Measurements from ENCODE around the gene PRKCH.

The PRKCH gene

DNA sequence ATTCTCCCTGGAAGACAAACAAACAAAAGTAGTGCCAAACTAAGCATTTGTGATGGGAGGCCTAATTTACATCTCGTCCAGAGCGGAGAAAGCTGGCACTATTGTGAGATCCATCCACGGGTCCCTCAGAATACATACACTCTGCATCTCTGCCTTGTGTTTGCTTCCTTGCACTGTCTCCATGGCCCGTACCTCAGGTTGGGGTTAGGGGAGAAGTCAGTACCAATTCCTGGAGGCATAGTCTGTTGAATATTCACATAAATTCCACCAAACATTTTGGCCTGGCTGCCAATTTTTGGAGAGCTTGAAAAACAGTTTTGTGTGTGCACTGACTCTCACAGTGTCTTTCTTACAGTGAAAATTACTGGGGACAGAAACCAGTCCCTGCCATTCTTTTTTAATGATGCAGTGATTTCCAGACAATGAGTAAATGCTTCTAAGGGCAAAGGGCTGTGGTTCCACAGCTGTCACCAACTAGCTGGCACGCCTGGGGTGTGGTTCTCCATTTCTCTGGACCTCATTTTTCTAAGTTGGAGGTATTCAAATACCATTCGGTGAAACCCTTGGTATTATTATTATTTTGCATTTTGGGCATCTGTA, 254.3 kb downstream of the PRKCH start:
- H3K4me1 ChIP-seq (ENCODE audit: control insufficient read depth, low read depth, low read length): peaks cover 6% of the 10 kb centered on the region
- no peaks in the 10 kb centered on the region for H3K27me3 ChIP-seq (ENCODE audit: control insufficient read depth, insufficient read depth, low read length)
- H3K27ac ChIP-seq (ENCODE audit: low read length): no peak overlapping the region
- no peak overlapping the region for H3K4me3 ChIP-seq (ENCODE audit: low read length)
- no peak overlapping the region for H3K9ac ChIP-seq (ENCODE audit: low read length)
- no peaks in the 10 kb centered on the region for H3K9me3 ChIP-seq (ENCODE audit: control insufficient read depth, low read depth, low read length)
- H3K36me3 ChIP-seq (ENCODE audit: control insufficient read depth, low read depth, low read length): no peaks in the 10 kb centered on the region

GRCh38 chr14:61577506-61577931, 256.1 kb downstream of the PRKCH start:
- Histone ChIP-seq H3K9ac (ENCODE audit: low read length) (no peak overlapping the region), H3K9me3 (ENCODE audit: control insufficient read depth, low read depth, low read length) (no peaks in the 10 kb centered on the region), H3K4me3 (ENCODE audit: low read length) (no peak overlapping the region), H3K27me3 (ENCODE audit: control insufficient read depth, insufficient read depth, low read length) (no peaks in the 10 kb centered on the region), H3K36me3 (ENCODE audit: control insufficient read depth, low read depth, low read length) (no peaks in the 10 kb centered on the region), H3K4me1 (ENCODE audit: control insufficient read depth, low read depth, low read length) (peaks cover 6% of the 10 kb centered on the region), H3K27ac (ENCODE audit: low read length) (no peak overlapping the region)

- H3K27ac ChIP-seq (ENCODE audit: low read length): no peak overlapping the region
- H3K36me3 ChIP-seq (ENCODE audit: control insufficient read depth, low read depth, low read length): no peaks in the 10 kb centered on the region
Observed at GRCh38 chr14:61578745-61579144, 257.4 kb downstream of the PRKCH start.

DNA sequence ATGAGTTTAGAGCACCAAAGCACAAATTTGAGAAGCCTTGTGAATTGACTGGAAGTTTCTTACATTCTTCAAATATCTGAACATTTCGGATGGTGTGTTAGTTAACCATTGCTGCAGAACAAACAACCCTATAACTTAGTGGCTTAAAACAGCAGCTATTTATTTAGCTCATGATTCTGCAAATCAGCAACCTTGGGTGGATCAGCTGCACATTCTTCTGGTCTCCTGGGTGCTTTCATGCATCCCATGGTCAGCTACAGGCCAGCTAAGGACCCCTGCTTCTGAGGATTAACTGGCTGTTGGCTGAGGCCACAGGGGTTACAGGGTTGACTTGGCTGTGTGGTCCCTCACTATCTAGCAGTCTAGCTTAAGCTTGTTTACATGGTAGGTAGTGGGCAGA, 260.0 kb downstream of the PRKCH start:
- no peak overlapping the region for H3K27ac ChIP-seq (ENCODE audit: low read length)

More at GRCh38 chr14:61578745-61579144, 257.4 kb downstream of the PRKCH start:
- peaks cover 5% of the 10 kb centered on the region for H3K4me1 ChIP-seq (ENCODE audit: control insufficient read depth, low read depth, low read length)
- no peak overlapping the region for H3K9ac ChIP-seq (ENCODE audit: low read length)
- no peaks in the 10 kb centered on the region for H3K9me3 ChIP-seq (ENCODE audit: control insufficient read depth, low read depth, low read length)
- H3K27me3 ChIP-seq (ENCODE audit: control insufficient read depth, insufficient read depth, low read length): no peaks in the 10 kb centered on the region
- no peak overlapping the region for H3K4me3 ChIP-seq (ENCODE audit: low read length)

DNA sequence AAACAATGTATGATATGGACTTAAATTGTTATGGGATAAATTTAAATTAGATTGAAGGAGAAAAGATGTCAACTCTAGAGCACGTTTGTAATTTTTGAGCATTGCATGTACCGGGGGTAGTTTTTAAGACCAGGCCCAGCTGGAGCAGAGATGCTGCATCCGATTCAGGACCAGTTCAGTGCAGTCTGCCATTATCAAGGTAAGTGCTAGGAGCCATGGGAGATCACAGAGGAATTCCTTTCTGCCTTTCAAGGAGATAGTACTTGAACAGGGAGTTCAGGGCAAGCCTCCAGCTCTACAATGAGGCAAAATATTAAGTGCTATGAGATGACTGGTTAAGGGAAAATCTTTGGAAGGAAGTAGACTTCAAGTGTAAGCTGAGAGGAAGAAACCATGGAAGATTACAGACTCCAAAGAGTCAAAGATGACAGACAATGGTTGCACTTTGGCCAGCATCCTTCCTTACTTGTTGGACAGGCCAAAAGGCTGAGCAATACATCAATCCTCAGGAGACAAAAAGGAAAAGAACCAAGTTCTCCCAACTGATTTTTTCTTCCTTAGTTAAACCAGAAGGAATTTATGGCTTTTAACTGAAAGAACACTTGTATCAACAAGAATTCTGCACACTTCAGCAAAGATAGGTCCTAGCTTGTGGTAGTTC, 260.7 kb downstream of the PRKCH start:
- Histone ChIP-seq H3K4me3 (ENCODE audit: low read length) (no peak overlapping the region), H3K27ac (ENCODE audit: low read length) (no peak overlapping the region), H3K4me1 (ENCODE audit: control insufficient read depth, low read depth, low read length) (no peaks in the 10 kb centered on the region), H3K27me3 (ENCODE audit: control insufficient read depth, insufficient read depth, low read length) (no peaks in the 10 kb centered on the region), H3K9me3 (ENCODE audit: control insufficient read depth, low read depth, low read length) (no peaks in the 10 kb centered on the region), H3K9ac (ENCODE audit: low read length) (no peak overlapping the region), H3K36me3 (ENCODE audit: control insufficient read depth, low read depth, low read length) (no peaks in the 10 kb centered on the region)

More for the DNA sequence above, 260.0 kb downstream of the PRKCH start:
- Histone ChIP-seq H3K9ac (ENCODE audit: low read length) (no peak overlapping the region), H3K27me3 (ENCODE audit: control insufficient read depth, insufficient read depth, low read length) (no peaks in the 10 kb centered on the region), H3K4me3 (ENCODE audit: low read length) (no peak overlapping the region), H3K9me3 (ENCODE audit: control insufficient read depth, low read depth, low read length) (no peaks in the 10 kb centered on the region), H3K36me3 (ENCODE audit: control insufficient read depth, low read depth, low read length) (no peaks in the 10 kb centered on the region), H3K4me1 (ENCODE audit: control insufficient read depth, low read depth, low read length) (no peaks in the 10 kb centered on the region)

GRCh38 chr14:61582815-61583214, 261.4 kb downstream of the PRKCH start:
- Histone ChIP-seq H3K27ac (ENCODE audit: low read length) (no peak overlapping the region), H3K27me3 (ENCODE audit: control insufficient read depth, insufficient read depth, low read length) (no peaks in the 10 kb centered on the region), H3K4me3 (ENCODE audit: low read length) (no peak overlapping the region), H3K9me3 (ENCODE audit: control insufficient read depth, low read depth, low read length) (no peaks in the 10 kb centered on the region), H3K36me3 (ENCODE audit: control insufficient read depth, low read depth, low read length) (no peaks in the 10 kb centered on the region), H3K9ac (ENCODE audit: low read length) (no peak overlapping the region), H3K4me1 (ENCODE audit: control insufficient read depth, low read depth, low read length) (no peaks in the 10 kb centered on the region)

GRCh38 chr14:61584331-61584741, 263.0 kb downstream of the PRKCH start:
- no peaks in the 10 kb centered on the region for H3K27me3 ChIP-seq (ENCODE audit: control insufficient read depth, insufficient read depth, low read length)
- no peaks in the 10 kb centered on the region for H3K4me1 ChIP-seq (ENCODE audit: control insufficient read depth, low read depth, low read length)
- H3K27ac ChIP-seq (ENCODE audit: low read length): no peak overlapping the region
- H3K9me3 ChIP-seq (ENCODE audit: control insufficient read depth, low read depth, low read length): no peaks in the 10 kb centered on the region
- H3K4me3 ChIP-seq (ENCODE audit: low read length): no peak overlapping the region
- no peak overlapping the region for H3K9ac ChIP-seq (ENCODE audit: low read length)
- no peaks in the 10 kb centered on the region for H3K36me3 ChIP-seq (ENCODE audit: control insufficient read depth, low read depth, low read length)

GRCh38 chr14:61585598-61586543, 264.5 kb downstream of the PRKCH start:
- Histone ChIP-seq H3K9ac (ENCODE audit: low read length) (no peak overlapping the region), H3K27me3 (ENCODE audit: control insufficient read depth, insufficient read depth, low read length) (no peaks in the 10 kb centered on the region), H3K9me3 (ENCODE audit: control insufficient read depth, low read depth, low read length) (no peaks in the 10 kb centered on the region), H3K36me3 (ENCODE audit: control insufficient read depth, low read depth, low read length) (no peaks in the 10 kb centered on the region), H3K4me3 (ENCODE audit: low read length) (no peak overlapping the region), H3K27ac (ENCODE audit: low read length) (no peak overlapping the region), H3K4me1 (ENCODE audit: control insufficient read depth, low read depth, low read length) (peaks cover 3% of the 10 kb centered on the region)

DNA sequence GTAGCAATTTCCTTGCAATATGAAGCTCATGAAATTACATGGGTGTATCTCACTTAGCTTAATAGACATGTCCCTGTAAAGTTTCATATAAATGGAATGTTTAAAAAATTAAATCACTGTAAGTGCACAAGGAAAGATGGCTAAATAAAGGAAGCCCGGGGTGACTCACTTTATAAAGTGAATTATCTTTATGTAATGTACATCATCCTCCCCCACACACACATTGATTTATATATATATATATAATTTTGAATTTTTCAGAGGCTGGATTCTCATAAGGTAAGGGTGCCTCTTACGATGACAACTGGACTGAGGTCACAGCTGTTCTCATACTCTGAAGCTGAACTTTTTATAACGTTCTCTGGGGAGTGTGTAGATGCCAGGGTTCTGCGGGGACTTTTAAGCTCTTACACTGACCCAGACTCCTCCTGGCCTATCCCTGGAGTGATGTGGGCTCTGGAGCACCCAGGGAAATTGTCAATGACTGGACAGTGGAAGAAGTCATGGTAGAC, 265.2 kb downstream of the PRKCH start:
- Histone ChIP-seq H3K27ac (ENCODE audit: low read length) (no peak overlapping the region), H3K9me3 (ENCODE audit: control insufficient read depth, low read depth, low read length) (no peaks in the 10 kb centered on the region), H3K4me3 (ENCODE audit: low read length) (no peak overlapping the region), H3K4me1 (ENCODE audit: control insufficient read depth, low read depth, low read length) (peaks cover 3% of the 10 kb centered on the region), H3K36me3 (ENCODE audit: control insufficient read depth, low read depth, low read length) (no peaks in the 10 kb centered on the region), H3K27me3 (ENCODE audit: control insufficient read depth, insufficient read depth, low read length) (no peaks in the 10 kb centered on the region), H3K9ac (ENCODE audit: low read length) (no peak overlapping the region)

DNA sequence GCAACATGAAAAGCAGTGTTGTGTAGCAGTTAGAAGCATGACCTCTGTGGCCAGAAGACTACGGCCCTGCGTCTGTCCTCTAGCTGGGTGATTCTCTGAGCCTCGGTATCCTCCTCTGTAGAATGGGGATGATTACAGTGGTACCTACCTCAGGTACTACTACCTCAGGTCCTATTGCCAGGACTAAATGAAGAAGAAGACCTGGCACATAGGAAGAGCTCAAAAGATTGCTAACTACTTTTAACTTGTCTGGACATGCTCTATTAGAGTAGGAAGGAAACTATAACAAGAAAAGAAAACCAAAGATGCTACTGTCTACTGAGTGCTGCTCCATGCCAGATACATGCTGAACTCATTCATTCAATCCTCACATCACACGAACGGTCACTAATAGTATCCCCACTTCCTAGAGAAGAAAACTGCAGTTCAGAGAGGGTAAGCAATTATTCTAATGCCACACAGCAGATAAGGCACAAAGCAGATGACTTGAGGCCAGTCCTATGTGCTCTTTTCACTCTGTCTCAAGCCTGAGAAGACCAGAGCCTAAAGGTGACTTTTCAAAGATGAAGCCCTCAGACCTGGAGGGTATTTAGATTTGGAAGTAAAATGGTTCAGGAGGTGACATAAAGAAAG, 265.8 kb downstream of the PRKCH start:
- no peak overlapping the region for H3K27ac ChIP-seq (ENCODE audit: low read length)
- peaks cover 3% of the 10 kb centered on the region for H3K4me1 ChIP-seq (ENCODE audit: control insufficient read depth, low read depth, low read length)
- H3K9ac ChIP-seq (ENCODE audit: low read length): no peak overlapping the region
- H3K27me3 ChIP-seq (ENCODE audit: control insufficient read depth, insufficient read depth, low read length): no peaks in the 10 kb centered on the region
- no peaks in the 10 kb centered on the region for H3K36me3 ChIP-seq (ENCODE audit: control insufficient read depth, low read depth, low read length)
- no peak overlapping the region for H3K4me3 ChIP-seq (ENCODE audit: low read length)
- H3K9me3 ChIP-seq (ENCODE audit: control insufficient read depth, low read depth, low read length): no peaks in the 10 kb centered on the region

DNA sequence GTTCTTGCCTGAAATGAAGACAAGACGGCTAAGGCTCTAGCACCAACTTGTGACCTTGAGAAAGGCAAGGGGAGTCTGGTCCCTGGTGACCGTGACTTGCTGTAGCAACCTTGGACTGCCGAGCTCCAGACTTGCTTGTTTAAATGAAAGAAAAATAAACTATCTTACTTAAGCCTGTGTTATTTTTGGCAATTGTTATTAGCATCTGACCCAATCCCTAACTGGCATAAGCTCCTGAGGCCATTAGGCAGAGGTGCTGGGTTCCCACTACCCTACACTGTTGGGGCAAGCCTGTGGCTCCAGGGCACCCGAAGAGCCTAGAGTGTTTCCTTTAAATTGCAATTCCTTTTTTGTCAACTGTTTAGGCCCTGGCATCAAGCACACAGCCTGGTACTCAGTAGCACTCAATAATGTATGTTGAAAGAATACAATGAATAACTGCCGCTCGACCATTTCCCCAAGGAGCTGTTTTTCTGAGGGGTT, 267.1 kb downstream of the PRKCH start:
- Histone ChIP-seq H3K4me3 (ENCODE audit: low read length) (no peak overlapping the region), H3K4me1 (ENCODE audit: control insufficient read depth, low read depth, low read length) (peaks cover 3% of the 10 kb centered on the region), H3K9ac (ENCODE audit: low read length) (no peak overlapping the region), H3K36me3 (ENCODE audit: control insufficient read depth, low read depth, low read length) (no peaks in the 10 kb centered on the region), H3K9me3 (ENCODE audit: control insufficient read depth, low read depth, low read length) (no peaks in the 10 kb centered on the region), H3K27ac (ENCODE audit: low read length) (no peak overlapping the region), H3K27me3 (ENCODE audit: control insufficient read depth, insufficient read depth, low read length) (no peaks in the 10 kb centered on the region)

Measured in iPS-18a (cell line).